ENCODE measurements around the gene ANO10. TPM values are rescaled to one million over a fixed set of nuclear protein-coding genes. Genes with fewer than 3 reads are reported as not detected.

The ANO10 gene
- total and polyA plus RNA-seq, 10 donors: 2.6 to 21.7 (median 16.6) TPM

DNA sequence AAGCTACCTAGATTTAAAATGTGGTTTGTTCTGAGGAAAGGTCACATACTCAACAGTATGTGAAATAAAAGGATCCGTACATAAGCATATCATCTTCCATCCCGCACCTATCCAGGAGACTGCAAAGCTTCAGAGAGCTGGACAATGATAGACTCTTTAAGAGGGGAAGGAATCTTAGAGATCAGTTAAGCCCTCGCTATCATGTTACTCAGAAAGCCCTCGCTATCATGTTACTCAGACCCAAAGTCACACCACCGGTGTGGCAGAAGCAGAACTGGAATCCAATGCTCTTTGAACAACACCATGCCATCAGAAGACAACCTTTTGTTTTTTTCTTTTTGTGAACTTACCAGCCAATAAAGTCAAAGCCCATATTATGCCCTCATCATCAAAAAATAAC, 5.8 kb downstream of the ANO10 start:
- 89 to 97% (median 93%) methylated on average over 5 of the region's 5 CpGs for WGBS, 5 donors
- no peak overlapping the region for H3K4me3 ChIP-seq

DNA sequence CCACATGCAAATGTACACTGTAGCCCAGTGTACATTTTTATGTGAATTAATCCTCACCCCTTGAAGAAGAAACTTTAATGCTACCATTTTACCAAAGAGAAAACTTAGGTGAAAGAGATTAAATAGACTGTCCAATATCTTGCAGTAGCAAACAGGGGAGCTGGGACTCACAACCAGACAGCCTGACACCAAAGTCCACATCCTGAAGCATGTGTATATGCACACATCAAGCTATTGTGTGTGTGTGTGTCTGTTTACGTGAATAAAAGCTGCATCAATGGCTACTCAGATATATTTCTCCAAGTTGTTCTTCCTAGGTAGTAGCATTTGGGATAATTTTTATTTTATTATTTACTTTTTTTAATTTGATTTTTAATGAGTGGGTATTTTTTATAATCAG, 6.7 kb downstream of the ANO10 start:
- peaks cover 0 to 14% (median 0%) of the 10 kb centered on the region in 6 donors for H3K4me1 ChIP-seq
- H3K27ac ChIP-seq: no peak overlapping the region
- no peaks in the 10 kb centered on the region for H3K27me3 ChIP-seq (replicated peaks in 1 of 7)
- H3K36me3 ChIP-seq: peaks cover 0 to 5% (median 0%) of the 10 kb centered on the region in 6 donors
- TF ChIP-seq POLR2AphosphoS5 (IDR thresholded peaks at IDR 0.05): no peak
- no peak for TF ChIP-seq CTCF (IDR thresholded peaks at IDR 0.05 in 8 of 11, conservative IDR thresholded peaks at IDR 0.05 in 3 of 11)
- TF ChIP-seq POLR2A (IDR thresholded peaks at IDR 0.05): no peak
- DNase-seq: no peak
- intact Hi-C loops (cut with DNase I; ENCODE audit: low total_unique reads): no loop called here
- WGBS, 5 donors: 94 to 100% (median 97%) methylated on average over 1 of the region's 1 CpG
- no peaks in the 10 kb centered on the region for H3K9me3 ChIP-seq
- H3K4me3 ChIP-seq: no peak overlapping the region

More for the DNA sequence above, 5.8 kb downstream of the ANO10 start:
- Histone ChIP-seq H3K4me1 (peaks cover 3 to 23% (median 8%) of the 10 kb centered on the region in 6 donors), H3K27ac (no peak overlapping the region), H3K36me3 (peaks cover 0 to 5% (median 0%) of the 10 kb centered on the region in 6 donors), H3K27me3 (replicated peaks in 1 of 7) (no peaks in the 10 kb centered on the region), H3K9me3 (no peaks in the 10 kb centered on the region)
- intact Hi-C loops (cut with DNase I; ENCODE audit: low total_unique reads): no loop called here
- no peak for TF ChIP-seq CTCF (IDR thresholded peaks at IDR 0.05 in 8 of 11, conservative IDR thresholded peaks at IDR 0.05 in 3 of 11)
- no peak for TF ChIP-seq POLR2AphosphoS5 (IDR thresholded peaks at IDR 0.05)
- TF ChIP-seq POLR2A (IDR thresholded peaks at IDR 0.05): no peak
- DNase-seq: no peak

- Histone ChIP-seq H3K36me3 (peaks cover 0 to 5% (median 0%) of the 10 kb centered on the region in 6 donors), H3K9me3 (no peaks in the 10 kb centered on the region), H3K27me3 (replicated peaks in 1 of 7) (no peaks in the 10 kb centered on the region), H3K27ac (no peak overlapping the region), H3K4me3 (no peak overlapping the region), H3K4me1 (peaks cover 0 to 6% (median 0%) of the 10 kb centered on the region in 6 donors)
- no peak for DNase-seq
- intact Hi-C loops (cut with DNase I; ENCODE audit: low total_unique reads): no loop called here
- 92 to 100% (median 93%) methylated on average over 5 of the region's 5 CpGs for WGBS, 5 donors
- no peak for TF ChIP-seq POLR2A (IDR thresholded peaks at IDR 0.05)
- no peak for TF ChIP-seq POLR2AphosphoS5 (IDR thresholded peaks at IDR 0.05)
- TF ChIP-seq CTCF (IDR thresholded peaks at IDR 0.05 in 8 of 11, conservative IDR thresholded peaks at IDR 0.05 in 3 of 11): no peak
These were observed 7.8 kb downstream of the ANO10 start for GRCh38 chr3:43613976-43614375.

GRCh38 chr3:43612419-43612818, 9.4 kb downstream of the ANO10 start:
- TF ChIP-seq CTCF (IDR thresholded peaks at IDR 0.05 in 8 of 11, conservative IDR thresholded peaks at IDR 0.05 in 3 of 11): no peak
- no peak for TF ChIP-seq POLR2AphosphoS5 (IDR thresholded peaks at IDR 0.05)
- TF ChIP-seq POLR2A (IDR thresholded peaks at IDR 0.05): no peak
- no peaks in the 10 kb centered on the region for H3K27me3 ChIP-seq (replicated peaks in 1 of 7)
- H3K4me3 ChIP-seq: no peak overlapping the region
- no peaks in the 10 kb centered on the region for H3K4me1 ChIP-seq
- intact Hi-C loops (cut with DNase I; ENCODE audit: low total_unique reads): no loop called here
- DNase-seq: no peak
- H3K27ac ChIP-seq: no peak overlapping the region
- no peaks in the 10 kb centered on the region for H3K9me3 ChIP-seq
- H3K36me3 ChIP-seq: peaks cover 0 to 5% (median 0%) of the 10 kb centered on the region in 6 donors

Data from spleen (tissue), 11 donors.